HepG2 (cell line): ENCODE measurements around the gene ATP11A. TPM values are rescaled to one million over a fixed set of nuclear protein-coding genes. Genes with fewer than 3 reads are reported as not detected.
A peak's percentile ranks its signal among the peaks of the same experiment; 100 is the strongest.

ENCODE experiments used
- ATAC-seq: fragments of 200-7000 bp; cut with Tn5 transposase; 3 replicates; pipeline ENCODE4 v1.9.1; 2020; ENCODE audit warnings: mild to moderate bottlenecking, moderate library complexity
- BruUV-seq: library from RNA; stranded (reverse); fragments of 400-500 nt; replicated peaks from 2 replicates; lab custom pipeline; 2021; lab: Mats Ljungman, UMichigan
- CTCF ChIA-PET: fragments of 300-600 bp; formaldehyde crosslinking; extraction: SDS; loops from one replicate; lab custom pipeline; 2021; ENCODE audit warnings: low total read pairs, inconsistent platforms, low intra/inter-chr PET ratio; lab: Yijun Ruan, JAX
- POLR2A ChIA-PET: fragments of 350-600 bp; sonication (Branson Sonifier 250); formaldehyde crosslinking; loops from one replicate; lab custom pipeline; 2020; ENCODE audit warnings: antibody characterized with exemption, inconsistent platforms; lab: Yijun Ruan, JAX
- DNase-seq: peaks from one replicate; pipeline ENCODE4 v3.0.0-alpha.2; 2015; ENCODE audit warnings: low spot score
- FAIRE-seq: peaks from 3 replicates; lab custom pipeline; 2011; peaks lifted over from hg19 to GRCh38; lab: Jason Lieb, UNC
- H2AFZ ChIP-seq: one replicate; pipeline ENCODE4 v1.6.1; 2011; ENCODE audit warnings: low read length, inconsistent platforms
- H3K27ac ChIP-seq: fragments of 300-600 bp; 3 replicates; pipeline ENCODE4 v1.8.0; 2011; ENCODE audit warnings: mixed run types, mild to moderate bottlenecking, mixed read lengths, low read length, inconsistent platforms; ENCODE audit not compliant: insufficient read depth; ENCODE audit errors: extremely low read length
- H3K27me3 ChIP-seq, 2 experiments: fragments of 200-600 bp in 1 of 2; 2 replicates in 1 of 2; 3 replicates in 1 of 2; pipeline versions ENCODE4 v1.6.0 to v1.8.0; 2011; ENCODE audit warnings: low read length in 2 of 2, mild to moderate bottlenecking in 2 of 2, moderate library complexity in 2 of 2, inconsistent platforms in 1 of 2; ENCODE audit not compliant: insufficient read depth in 2 of 2, control insufficient read depth in 1 of 2
- H3K36me3 ChIP-seq, 2 experiments: fragments of 200-600 bp in 1 of 2; replicated peaks in 1 of 2; 2 replicates in 1 of 2; 3 replicates in 1 of 2; pipeline versions ENCODE4 v1.5.1 to v1.8.0; 2011; ENCODE audit warnings: low read length in 2 of 2, inconsistent platforms in 1 of 2; ENCODE audit not compliant: insufficient read depth in 2 of 2, control insufficient read depth in 1 of 2
- H3K4me1 ChIP-seq: 2 replicates; pipeline ENCODE4 v1.5.1; 2012; ENCODE audit warnings: low read length, inconsistent platforms; ENCODE audit not compliant: insufficient read depth
- H3K4me2 ChIP-seq: 2 replicates; pipeline ENCODE4 v1.6.0; 2011; ENCODE audit warnings: low read depth, low read length, inconsistent platforms
- H3K4me3 ChIP-seq, 3 experiments: fragments of 200-600 bp in 1 of 3; sonication (generic), shearing (Covaris generic) in 1 of 3; replicated peaks in 1 of 3; 2 replicates each; pipeline ENCODE4 v1.5.1; 2011 to 2016; ENCODE audit warnings: low read length in 3 of 3, inconsistent platforms in 2 of 3, low read depth in 2 of 3, mild to moderate bottlenecking in 2 of 3, control low read depth in 1 of 3, mixed read lengths in 1 of 3; ENCODE audit not compliant: insufficient read depth in 1 of 3
- H3K79me2 ChIP-seq: one replicate; pipeline ENCODE4 v1.6.1; 2011; ENCODE audit warnings: low read length, inconsistent platforms; ENCODE audit not compliant: insufficient read depth
- H3K9ac ChIP-seq: 2 replicates; pipeline ENCODE4 v1.6.0; 2011; ENCODE audit warnings: mild to moderate bottlenecking, low read depth, low read length, inconsistent platforms; ENCODE audit not compliant: insufficient read depth
- H3K9me3 ChIP-seq: 2 replicates; pipeline ENCODE4 v1.5.1; 2012; ENCODE audit warnings: mild to moderate bottlenecking, low read length
- H4K20me1 ChIP-seq: 2 replicates; pipeline ENCODE4 v1.6.0; 2011; ENCODE audit warnings: inconsistent platforms, mild to moderate bottlenecking, low read length, moderate library complexity; ENCODE audit not compliant: insufficient read depth
- GATAD1 ChIP-seq: IDR thresholded peaks from 2 replicates; pipeline ENCODE4 v1.6.1; 2016; ENCODE audit warnings: missing genetic modification reagents, missing compliant biosample characterization
- JUN ChIP-seq: sonication (generic); formaldehyde crosslinking; IDR thresholded peaks from 2 replicates; pipeline ENCODE4 v1.4.0; 2020; ENCODE audit warnings: mild to moderate bottlenecking, missing genetic modification reagents
- RFX3 ChIP-seq: IDR thresholded peaks from 2 replicates; pipeline ENCODE4 v1.6.1; 2016; ENCODE audit warnings: missing biosample characterization, missing genetic modification reagents
- ZNF263 ChIP-seq: sonication (generic); formaldehyde crosslinking; IDR thresholded peaks from 2 replicates; pipeline ENCODE4 v1.4.0; 2020; ENCODE audit warnings: missing genetic modification reagents
- WGBS: methylation state at CpG from one replicate; pipeline ENCODE4 v1.1.6; 2017; ENCODE audit warnings: low lambda C conversion rate; 5-methylcytosine and 5-hydroxymethylcytosine counted together
- in situ Hi-C: cut with HindIII; loops from 2 replicates; pipeline ENCODE4 v1.10.0; 2017; ENCODE audit warnings: low pct_unique_long_range_greater_than_20kb; ENCODE audit not compliant: extremely low pct_ligation_motif_present
- intact Hi-C: fragments of 100-400 bp; cut with micrococcal nuclease; formaldehyde crosslinking; loops from one replicate; pipeline ENCODE4 v1.10.0; 2022; ENCODE audit not compliant: unreplicated experiment
- polyA plus RNA-seq, 8 experiments: library from polyadenylated mRNA; depleted of rRNA in 3 of 8; stranded (reverse) in 7 of 8; unstranded in 1 of 8; fragments of >200 nt; fragmentation: Illumina TruSeq in 4 of 8; extraction: Trizol in 4 of 8; gene quantifications; 2 replicates each; pipeline versions ENCODE4 v1.2.1 to v1.2.3, GENCODE V29; 2011 to 2016; ENCODE audit warnings: low read depth in 4 of 8, missing spikeins in 1 of 8, mixed read lengths in 1 of 8; ENCODE audit not compliant: insufficient read depth in 1 of 8
- total RNA-seq, 5 experiments: library from RNA; depleted of rRNA; stranded (reverse); fragments of >200 nt; fragmentation: Illumina TruSeq; extraction: Trizol; gene quantifications; 2 replicates each; pipeline ENCODE4 v1.2.3, GENCODE V29; 2016; ENCODE audit warnings: low read depth in 1 of 5
- TF ChIP-seq, protein P1 (sequence below): sonication (generic); formaldehyde crosslinking; IDR thresholded peaks from 2 replicates; pipeline ENCODE4 v1.4.0; 2020; ENCODE audit warnings: mild to moderate bottlenecking, missing genetic modification reagents
- TF ChIP-seq, protein P2 (sequence below): sonication (generic); formaldehyde crosslinking; IDR thresholded peaks from 2 replicates; pipeline ENCODE4 v1.5.1; 2020; ENCODE audit warnings: mild to moderate bottlenecking, missing genetic modification reagents, moderate library complexity

ATP11A gene
- total and polyA plus RNA-seq, 2 of the 13 experiments (the other 11 are each of a cell fraction or from before 2014, with no cell fraction given): 18.4 to 20.1 TPM

DNA sequence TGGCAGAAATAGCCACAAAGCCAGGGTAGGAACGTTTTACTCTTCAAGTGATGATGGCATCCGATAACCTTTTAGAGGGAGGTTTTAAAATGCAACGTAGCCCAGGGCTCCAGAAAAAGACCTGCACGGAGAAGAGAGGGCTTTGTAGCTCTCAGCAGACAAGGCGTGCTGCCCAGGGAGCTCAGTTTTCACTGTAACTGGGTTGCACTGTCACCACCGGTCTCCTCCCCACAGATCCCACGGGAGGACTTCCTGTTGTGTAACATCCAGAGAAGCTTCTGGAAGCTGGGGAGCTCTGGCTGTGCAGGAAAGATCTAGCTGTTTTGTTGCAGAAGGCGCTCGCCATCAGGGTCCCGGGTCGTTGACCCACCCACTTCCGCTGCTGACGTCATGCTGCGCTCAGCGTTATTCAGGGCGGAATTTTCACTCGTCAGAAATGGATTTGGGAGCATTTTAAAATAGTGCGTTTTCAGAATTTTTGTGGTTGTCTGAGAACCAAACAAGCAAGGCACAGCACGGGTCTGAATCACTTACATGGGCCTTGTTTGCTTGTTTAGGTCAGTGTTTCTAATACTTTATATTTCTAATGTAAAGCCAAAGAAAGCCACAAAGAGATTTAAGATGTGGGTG lies 50.8 kb downstream of the ATP11A start:
- FAIRE-seq (no peak), ATAC-seq (no peak), DNase-seq (no peak)
- Histone ChIP-seq H3K9me3 (no peaks in the 10 kb centered on the region), H3K4me1 (peaks cover 22% of the 10 kb centered on the region), H4K20me1 (peaks cover 67% of the 10 kb centered on the region), H3K27ac (no peak overlapping the region), H3K36me3 (peaks cover 2 to 4% of the 10 kb centered on the region in 2 experiments; a peak in 2 of 5 replicates), H3K4me3 (no peak overlapping the region), H3K79me2 (peaks cover 92% of the 10 kb centered on the region), H3K27me3 (no peaks in the 10 kb centered on the region), H2AFZ (no peak overlapping the region), H3K4me2 (no peak overlapping the region), H3K9ac (no peak overlapping the region)
- intact Hi-C loops: no loop called here
- no peak for TF ChIP-seq JUN
- TF ChIP-seq ZNF263 (CRISPR knock-in tag): peak; percentile 66; the same call in 1 of the 2 replicates
- TF ChIP-seq, protein P1, sequence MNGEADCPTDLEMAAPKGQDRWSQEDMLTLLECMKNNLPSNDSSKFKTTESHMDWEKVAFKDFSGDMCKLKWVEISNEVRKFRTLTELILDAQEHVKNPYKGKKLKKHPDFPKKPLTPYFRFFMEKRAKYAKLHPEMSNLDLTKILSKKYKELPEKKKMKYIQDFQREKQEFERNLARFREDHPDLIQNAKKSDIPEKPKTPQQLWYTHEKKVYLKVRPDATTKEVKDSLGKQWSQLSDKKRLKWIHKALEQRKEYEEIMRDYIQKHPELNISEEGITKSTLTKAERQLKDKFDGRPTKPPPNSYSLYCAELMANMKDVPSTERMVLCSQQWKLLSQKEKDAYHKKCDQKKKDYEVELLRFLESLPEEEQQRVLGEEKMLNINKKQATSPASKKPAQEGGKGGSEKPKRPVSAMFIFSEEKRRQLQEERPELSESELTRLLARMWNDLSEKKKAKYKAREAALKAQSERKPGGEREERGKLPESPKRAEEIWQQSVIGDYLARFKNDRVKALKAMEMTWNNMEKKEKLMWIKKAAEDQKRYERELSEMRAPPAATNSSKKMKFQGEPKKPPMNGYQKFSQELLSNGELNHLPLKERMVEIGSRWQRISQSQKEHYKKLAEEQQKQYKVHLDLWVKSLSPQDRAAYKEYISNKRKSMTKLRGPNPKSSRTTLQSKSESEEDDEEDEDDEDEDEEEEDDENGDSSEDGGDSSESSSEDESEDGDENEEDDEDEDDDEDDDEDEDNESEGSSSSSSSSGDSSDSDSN: no peak
- no peak for TF ChIP-seq GATAD1 (CRISPR knock-in tag)
- TF ChIP-seq RFX3 (CRISPR knock-in tag): no peak
- TF ChIP-seq, protein P2, sequence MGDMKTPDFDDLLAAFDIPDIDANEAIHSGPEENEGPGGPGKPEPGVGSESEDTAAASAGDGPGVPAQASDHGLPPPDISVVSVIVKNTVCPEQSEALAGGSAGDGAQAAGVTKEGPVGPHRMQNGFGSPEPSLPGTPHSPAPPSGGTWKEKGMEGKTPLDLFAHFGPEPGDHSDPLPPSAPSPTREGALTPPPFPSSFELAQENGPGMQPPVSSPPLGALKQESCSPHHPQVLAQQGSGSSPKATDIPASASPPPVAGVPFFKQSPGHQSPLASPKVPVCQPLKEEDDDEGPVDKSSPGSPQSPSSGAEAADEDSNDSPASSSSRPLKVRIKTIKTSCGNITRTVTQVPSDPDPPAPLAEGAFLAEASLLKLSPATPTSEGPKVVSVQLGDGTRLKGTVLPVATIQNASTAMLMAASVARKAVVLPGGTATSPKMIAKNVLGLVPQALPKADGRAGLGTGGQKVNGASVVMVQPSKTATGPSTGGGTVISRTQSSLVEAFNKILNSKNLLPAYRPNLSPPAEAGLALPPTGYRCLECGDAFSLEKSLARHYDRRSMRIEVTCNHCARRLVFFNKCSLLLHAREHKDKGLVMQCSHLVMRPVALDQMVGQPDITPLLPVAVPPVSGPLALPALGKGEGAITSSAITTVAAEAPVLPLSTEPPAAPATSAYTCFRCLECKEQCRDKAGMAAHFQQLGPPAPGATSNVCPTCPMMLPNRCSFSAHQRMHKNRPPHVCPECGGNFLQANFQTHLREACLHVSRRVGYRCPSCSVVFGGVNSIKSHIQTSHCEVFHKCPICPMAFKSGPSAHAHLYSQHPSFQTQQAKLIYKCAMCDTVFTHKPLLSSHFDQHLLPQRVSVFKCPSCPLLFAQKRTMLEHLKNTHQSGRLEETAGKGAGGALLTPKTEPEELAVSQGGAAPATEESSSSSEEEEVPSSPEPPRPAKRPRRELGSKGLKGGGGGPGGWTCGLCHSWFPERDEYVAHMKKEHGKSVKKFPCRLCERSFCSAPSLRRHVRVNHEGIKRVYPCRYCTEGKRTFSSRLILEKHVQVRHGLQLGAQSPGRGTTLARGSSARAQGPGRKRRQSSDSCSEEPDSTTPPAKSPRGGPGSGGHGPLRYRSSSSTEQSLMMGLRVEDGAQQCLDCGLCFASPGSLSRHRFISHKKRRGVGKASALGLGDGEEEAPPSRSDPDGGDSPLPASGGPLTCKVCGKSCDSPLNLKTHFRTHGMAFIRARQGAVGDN (CRISPR knock-in tag): peak; percentile 27; the same call in 1 of the 2 replicates
- WGBS: 95% methylated on average over 17 of the region's 19 CpGs
- no TSS peak for BruUV-seq
- ChIA-PET CTCF (no interaction called here), POLR2A (interaction anchor here (0.7 kb wide), 1 partner anchor 16 kb away, joined by 3 read pairs; no protein-coding TSS in a partner anchor)
- in situ Hi-C loops: no loop called here
